Stimulated activated CD8-positive, alpha-beta memory T cell treated with anti-CD3 and anti-CD28 coated beads, Interleukin-7, amount 100 ng/mL, for 24 hours (primary cell): Measurements from ENCODE around the gene LAMP5.

Experiments
- DNase-seq: peaks from one replicate; pipeline ENCODE4 v3.0.0-alpha.2; 2020; ENCODE audit warnings: low read depth

LAMP5 gene

DNA sequence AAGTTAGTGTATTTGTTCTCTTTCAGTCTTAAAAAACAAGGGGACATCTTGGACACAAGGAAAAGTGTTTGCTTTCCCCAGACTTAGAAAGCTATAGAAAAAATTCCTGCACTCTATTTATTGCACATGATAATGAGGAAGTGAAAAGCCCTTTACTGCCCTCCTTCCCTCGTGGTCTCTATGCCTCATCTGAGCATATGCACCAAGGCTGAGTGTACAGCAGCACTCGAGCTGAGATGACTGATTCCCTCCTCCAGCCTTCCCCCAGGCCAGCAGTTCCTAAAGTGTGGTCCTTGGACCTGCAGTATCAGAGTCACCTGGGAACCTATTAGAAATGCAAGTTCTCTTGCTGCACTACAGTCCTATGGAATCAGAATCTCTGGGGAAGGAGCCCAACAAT is 14.3 kb upstream of the LAMP5 start:
- no peak for DNase-seq

DNA sequence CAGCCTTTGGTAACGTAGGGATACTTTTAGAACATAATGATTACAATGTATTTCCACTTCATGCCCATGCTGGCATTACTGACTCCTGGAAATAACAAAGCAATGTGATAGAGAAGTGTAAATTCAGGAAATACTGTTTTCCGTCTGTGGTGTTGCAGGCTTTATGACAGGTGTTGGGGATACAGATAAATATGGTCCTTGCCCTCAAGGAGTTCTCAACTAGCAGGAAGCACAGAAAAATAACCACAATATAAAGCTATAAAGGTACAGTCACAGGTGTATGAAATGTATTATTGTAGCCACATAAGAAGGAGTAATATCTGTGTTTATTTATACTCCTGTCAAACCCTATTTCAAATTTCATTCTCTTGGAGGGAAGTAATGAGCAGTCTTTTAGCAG is 12.9 kb upstream of the LAMP5 start:
- no peak for DNase-seq

DNA sequence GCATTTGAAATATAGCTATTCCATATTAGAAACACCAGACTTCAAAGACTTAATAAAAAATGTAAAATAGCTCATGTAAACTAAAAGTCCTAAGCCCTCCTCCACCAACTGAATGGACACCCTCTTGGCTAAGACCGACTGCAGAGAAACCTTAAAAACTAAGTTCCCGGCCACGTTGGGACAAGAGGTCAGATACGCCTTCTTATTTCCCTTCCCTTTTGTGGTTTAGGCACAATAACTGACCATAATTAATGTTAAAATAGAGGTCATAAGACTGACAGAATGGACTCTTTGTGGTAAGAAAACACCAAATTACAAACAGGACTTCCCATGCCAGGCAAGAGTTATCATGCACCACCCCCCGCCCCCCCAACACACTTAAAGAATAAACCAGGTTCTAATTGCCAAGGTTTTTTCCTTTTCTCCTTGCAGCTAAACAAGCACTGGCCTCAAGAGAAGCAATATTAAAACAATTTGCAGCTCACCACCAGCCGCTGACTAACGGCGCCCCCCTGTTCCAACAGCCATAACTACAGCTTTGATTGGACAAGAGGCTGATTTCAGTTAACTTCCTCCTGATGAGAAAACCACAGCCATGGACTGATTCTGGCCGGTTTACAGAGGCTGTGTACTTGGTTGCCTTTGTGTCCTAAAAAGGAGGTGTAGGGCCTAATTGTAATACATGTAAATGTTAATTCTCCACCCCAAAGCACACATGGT is 10.7 kb upstream of the LAMP5 start:
- no peak for DNase-seq

DNA sequence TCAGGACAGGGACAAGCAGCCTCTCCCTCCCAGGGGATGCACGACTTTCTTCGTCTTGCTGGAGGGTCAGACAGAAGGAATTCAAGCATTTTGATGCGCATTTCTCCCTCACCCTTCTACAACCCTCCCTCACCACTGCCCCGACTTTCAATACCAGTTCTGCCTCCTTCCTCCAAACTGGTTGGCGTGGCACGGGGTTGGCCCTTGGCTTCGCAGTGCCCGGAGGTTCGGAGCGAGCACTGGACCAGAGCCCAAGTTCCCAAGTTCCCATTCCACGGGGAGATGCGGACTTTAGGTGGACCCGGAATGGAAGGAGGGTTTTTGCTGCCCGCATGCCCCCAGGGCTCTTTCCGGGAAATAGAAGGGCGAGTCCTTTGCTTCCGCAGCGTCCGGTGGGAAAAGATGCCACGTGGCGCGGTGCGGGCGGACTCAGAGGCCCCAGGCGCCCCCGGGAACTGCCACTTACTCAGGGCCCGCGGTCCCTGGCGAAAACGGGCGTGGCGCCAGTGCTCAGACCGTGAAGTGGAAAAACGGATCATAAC is 8.0 kb upstream of the LAMP5 start:
- DNase-seq = no peak

DNA sequence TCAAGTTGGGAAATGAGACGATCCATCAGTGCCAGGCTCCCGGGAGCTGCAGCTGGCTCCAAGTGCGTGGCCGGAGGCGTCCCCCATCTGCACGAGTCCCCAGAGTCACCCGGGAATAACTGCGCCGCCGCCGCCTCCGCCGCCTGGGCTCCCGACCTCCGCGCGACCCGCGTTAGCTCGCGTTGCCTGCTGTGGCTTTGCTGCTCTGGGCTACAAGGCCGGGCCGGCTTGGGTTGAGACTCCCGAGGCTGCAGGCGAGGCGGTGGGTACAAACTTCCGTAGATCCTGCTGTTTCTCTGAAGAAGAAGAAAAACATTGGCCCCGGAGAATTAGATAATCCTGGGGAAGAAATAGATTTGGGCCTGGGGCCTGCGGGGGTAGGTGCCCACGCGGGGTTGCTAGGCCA is 7.4 kb upstream of the LAMP5 start:
- DNase-seq = no peak

DNA sequence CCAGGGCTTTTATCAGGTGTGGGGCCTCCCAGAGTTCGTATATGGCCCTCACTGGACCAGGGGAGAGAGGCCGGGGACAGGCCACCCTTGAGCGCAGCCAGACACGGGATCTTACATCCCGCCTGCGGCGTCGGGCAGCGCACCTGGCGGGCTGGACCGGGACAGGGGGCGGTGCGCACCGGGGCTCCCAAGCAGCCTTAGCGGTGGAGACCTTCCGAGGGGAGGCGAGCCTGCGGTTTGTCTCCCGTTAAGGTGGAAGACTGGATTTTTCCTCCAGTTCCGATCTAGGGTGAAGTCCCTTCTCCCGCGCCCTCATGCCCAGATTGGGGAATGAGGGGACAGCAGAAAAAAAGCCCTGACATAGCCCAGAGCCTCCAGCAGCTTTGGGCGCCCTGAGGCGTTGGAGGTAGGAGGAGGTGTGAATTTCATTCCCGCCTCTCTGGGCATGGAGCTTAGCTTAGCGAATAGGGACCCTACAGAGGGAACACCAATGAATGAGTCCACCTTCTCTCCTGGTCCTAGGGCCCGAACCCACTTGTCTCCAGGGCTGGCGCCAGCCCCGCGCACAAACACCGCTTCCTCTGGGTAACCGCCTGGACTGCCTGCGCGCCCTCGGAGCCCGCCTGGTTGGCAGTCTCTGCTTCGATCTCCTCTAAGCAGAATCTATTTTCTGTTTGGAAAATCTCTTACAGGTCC is 6.7 kb upstream of the LAMP5 start:
- no peak for DNase-seq

DNA sequence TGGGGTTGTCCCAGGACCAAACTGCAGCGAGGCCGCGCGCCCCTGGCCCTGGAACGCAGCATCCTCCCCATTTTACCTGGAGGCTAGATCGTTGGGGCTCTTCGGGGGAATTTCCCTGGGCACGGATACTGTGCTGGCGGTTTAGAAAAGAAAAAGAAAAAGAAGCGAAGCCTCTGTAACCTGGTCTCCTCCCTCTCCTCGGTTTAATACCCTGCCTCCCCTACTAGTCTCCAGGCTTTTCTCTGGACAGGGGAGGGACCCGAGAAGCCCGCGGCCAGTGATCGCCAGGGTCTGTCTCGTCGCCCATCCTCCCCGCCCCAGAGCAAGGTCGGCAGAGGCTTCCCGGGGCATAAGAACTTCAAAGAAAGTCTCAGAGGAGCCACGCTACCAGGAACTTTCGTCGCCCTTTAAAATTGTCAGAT is 6.1 kb upstream of the LAMP5 start:
- no peak for DNase-seq

DNA sequence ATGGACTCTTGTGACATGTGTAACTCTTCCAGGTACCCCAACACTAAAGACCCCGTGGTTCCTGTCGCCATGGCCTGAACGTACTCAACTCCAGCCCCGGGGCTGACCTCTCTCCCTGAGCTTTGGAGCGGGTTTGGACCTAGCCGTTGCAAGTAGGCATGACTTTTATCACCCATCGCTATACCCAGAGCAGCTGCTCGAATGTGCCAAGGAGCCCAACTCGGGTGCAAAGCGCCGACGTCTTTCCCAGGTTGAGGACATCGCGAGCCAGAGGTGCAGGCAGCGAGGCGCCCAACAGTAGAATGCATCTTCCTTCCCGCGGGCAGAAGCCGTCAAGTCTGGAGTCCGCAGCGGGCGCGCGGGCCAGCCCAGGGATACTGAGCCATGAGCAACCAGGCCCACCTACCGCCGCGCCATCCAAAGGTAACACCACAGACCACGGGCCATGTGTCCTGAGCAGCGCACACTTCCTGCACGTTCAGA is 5.7 kb upstream of the LAMP5 start:
- DNase-seq = no peak

DNA sequence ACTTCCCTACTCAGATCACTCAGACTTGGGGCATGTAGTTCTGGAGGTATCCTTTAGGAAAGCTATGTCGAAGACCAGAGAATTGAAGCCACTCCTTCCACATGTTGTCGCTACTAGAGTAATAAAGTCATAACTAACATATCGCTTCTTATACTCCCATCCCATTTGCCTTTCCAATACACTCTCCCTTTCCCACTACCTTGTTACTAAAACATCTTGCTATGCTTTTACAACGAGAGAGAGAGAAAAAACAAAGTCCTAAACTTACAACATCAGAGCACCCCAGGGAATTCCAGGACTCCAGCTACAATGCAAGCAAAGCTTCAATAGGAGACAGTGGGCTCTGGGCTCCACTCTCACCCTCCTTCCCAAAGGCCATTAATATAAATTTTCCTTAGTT is 5.1 kb upstream of the LAMP5 start:
- DNase-seq = no peak

DNA sequence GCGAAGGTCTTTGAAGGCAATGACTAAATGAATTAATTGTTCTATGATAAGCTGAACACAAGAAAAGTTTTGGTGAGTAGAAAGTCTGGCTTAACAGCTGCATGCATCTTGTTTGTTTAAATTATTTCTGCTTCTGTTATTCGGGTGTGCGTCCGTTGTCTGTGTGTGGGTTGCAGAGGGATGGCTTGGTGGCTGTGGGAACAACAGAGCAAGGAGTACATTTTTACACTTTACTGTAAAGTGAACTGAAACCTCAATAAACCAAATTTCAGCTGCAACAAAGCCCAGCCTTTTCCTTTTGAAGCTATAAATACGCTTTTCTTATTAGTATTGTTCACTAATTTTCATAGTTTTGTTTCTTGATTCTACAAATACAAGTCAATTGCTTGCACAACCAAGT is 3.5 kb upstream of the LAMP5 start:
- DNase-seq = no peak

DNA sequence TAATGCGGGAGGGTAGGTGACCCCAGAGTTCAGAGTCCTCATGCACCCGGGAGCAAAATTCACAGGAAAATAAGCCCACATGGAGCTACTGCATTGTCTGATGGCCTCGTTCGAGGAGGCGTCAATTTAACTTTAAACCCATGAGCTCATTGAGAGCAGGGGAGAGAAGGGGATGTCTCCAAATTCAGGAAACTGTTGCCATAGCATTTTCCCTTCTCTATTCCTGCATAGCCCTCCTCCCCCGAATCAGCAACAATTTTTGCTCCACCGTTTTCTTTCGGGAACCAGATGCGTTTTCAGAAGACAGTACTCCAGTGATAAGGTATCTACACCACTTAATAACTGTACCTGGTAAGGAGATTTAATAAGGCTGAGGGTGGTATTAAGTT is 324 bp upstream of the LAMP5 start:
- DNase-seq = no peak

DNA sequence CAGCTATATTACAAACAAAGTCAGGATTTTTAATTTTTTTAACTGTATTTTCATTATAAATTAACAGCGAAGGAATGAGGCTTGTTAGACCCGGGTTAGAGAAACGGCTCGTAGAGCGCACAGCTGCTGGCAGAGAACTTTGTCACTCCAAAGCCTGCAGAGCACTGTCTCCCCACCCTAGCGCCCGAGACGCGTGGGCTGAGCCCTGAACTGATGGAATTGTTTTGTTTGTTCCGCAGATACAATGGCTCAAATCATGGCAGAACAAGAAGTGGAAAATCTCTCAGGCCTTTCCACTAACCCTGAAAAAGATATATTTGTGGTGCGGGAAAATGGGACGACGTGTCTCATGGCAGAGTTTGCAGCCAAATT is 810 bp downstream of the LAMP5 start:
- no peak for DNase-seq

DNA sequence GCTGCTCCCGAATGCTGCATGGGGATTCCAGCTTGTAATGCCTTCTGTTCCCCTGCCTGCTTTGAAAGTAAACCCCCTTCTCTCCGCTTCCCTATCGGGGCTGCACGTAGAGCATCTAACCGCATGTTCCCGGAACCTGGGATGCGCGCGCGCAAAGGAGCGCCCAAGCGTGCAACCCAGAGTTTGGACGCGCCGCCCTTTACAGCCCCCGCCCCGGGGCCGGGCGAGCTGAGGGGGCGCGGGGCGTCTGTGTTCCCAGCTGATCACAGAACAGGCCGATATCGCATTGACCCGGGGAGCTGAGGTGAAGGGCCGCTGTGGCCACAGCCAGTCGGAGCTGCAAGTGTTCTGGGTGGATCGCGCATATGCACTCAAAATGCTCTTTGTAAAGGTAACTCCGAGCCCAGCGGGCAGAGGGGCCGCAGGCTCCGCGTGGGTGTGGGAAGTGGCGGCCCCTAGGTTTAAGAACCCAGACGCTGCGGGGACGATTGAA is 1.4 kb downstream of the LAMP5 start:
- DNase-seq = no peak

DNA sequence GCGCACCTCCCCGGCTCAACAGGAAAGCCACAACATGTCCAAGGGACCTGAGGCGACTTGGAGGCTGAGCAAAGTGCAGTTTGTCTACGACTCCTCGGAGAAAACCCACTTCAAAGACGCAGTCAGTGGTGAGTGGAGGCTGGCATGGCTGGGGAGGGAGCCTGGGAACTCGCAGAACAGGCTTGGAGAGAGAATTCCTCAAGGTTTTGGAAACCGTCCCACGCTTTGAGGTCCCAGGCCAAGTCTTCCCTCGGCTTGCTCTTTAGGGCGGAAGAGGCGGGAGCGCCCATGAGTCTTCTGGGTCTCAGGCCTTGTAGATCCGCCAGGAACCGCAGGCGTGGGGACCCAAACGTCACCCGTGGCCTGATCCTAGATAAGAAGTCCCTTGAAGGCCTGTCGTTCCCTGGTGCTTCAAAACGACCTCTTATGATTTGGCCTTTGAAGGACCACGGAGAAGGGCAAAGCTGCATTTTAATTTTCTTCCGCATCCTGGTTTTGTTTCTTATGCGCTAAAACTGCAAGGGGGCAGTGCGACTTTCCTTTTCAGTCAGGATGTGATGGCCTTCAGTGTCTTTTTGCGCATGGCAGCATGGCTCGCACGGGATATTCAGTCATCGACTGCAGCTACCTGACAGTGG is 2.0 kb downstream of the LAMP5 start:
- DNase-seq = no peak

DNA sequence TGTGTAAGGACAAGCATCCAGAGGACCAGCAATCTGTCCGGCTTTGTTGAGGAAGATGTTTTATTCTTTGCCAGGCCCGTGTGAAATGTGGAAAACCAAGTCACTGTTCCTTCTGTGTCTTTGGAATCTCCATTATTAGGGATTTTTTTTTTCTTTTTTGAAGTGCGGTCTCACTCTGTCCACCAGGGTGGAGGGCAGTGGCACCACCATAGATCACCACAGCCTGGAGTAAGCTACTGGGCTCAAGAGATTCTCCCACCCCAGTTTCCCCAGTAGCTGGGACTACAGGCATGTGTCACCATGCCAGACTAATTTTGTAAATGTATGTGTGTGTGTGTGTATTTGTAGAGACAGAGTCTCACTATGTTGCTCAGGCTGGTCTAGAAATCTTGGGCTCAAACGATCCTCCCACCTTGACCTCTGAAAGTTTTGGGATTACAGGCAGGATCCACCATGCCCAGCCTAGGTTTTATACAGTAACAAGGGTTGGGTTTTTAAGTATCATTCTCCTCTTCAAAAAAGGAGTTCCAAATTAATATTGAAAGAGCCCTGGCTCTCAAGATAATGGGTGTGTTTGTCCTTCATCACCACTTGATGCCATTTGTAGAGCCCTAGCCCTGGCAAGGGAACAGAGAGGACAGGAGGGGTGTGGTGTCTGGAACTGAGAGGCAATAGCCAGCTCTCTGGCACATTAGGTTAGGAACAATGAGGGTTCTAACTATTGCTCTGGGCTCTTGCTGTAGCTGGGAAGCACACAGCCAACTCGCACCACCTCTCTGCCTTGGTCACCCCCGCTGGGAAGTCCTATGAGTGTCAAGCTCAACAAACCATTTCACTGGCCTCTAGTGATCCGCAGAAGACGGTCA is 3.1 kb downstream of the LAMP5 start:
- no peak for DNase-seq

DNA sequence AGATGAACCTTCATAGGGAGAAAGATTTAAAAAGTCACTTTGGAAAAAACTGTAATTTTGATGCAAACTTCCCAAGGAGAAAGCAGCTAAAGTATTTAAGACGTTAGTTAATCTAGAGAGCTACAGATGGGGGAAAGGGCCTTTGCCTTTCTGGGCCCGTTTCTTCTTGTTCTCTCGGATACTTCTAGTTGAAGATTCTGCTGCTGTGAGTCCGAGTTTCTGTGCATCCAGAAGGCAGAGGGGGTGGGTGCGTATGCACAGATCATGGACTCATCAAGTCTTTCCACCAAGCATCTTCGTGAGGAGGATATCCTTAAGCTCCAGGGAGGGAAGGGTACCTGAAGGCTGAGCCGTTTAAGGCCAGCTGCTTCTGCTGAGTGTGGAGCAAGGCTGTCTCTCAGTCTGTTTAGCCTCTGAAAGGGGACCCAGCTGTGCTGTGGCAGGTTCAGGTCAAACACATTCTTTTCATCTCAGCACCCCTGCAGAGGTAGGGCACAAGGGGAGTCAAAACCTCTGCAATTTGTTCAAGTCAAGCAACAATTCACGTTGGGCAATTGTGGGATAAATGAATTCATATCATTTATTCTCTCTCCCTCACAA is 4.3 kb downstream of the LAMP5 start:
- DNase-seq = no peak

DNA sequence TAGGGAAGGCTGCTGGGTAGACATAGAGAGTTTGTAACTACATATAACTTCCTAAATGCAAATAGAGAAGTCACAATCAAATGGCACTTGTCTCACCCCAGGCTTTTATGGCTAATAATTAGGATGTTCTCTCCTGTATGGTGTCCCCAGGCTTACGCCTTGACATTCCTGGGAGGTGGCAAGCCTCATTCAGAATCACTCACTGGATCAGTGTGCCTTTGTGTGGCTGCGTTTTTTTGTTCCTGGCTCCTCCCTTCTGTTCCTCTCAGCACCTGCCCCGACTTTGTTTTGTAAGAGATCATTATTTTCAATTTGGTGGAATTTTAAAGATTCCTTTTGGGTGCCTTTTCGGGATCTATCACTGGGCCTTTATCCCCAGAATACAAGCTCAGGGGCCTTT is 5.7 kb downstream of the LAMP5 start:
- no peak for DNase-seq

DNA sequence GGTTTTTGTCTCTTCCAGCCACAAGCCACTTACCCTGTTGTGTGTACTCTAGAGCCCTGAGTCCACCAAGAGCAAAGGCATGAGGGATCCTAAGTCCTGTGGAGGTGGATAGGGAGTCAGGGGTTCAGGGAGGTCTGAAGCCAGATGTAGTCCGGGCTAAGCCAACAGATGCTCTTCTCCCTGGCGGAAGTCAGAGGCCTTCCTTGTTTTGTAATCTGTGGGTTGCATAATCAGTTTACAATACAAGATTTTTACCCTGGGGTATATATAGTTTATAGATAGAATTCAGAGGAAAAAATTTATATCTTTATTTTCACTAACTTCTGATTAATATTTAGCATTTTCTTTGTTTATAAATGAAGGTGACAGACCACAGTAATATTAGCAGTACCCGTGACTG is 9.2 kb downstream of the LAMP5 start:
- DNase-seq = no peak

DNA sequence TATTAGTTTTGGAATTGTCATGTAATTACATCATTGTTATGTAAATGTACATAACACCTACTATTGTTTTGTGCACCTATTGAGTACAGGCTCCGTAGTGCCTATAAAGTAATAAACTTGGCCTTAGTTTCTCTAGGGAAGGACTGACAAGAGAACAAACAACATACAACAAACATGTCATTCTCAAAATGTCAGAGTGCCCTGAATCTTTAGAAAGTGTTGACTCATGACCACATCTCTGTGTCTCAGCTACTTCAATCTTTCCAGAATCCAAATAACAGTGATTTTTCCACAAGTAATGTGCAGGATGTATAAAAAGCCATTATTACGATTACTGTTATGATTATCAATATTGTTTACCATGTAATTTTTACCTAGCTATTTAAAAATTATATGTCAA is 17.2 kb downstream of the LAMP5 start:
- DNase-seq = no peak

DNA sequence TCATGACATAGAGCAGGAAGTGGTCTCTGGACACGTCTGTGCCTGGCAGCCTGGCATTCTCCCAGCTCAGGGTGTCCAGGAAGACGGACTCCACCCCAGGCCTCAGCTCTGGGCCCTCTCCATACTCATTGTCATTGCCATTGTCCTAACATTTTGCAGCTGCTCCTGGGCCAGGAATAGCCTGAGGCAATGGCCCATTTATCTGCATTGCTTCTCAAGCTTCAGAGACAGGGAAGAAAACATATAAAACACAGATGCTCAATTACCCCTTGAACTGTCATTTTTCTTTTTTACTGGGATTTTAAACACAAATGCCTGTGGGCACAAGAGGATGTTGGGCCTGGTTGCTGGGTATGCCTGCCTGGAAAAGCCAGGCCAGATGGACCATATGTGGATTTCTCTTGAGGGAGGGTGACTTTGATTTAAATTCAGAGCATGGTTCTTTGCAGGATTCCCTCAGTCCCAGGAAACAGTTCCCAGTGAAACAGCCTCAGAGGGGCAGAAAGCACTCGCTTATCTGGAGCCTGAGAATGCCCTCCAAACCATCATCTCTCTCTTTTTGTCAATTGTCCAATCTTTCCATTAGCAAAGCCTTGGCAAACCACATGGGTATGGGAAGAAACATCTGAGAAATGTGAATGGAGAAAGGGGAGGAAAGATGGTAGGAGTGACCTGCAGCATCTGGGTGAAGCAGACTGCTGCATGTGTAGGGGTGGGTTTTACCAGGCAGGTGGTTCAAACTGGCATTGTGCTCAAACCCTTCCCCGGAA is 17.9 kb downstream of the LAMP5 start:
- DNase-seq = no peak

DNA sequence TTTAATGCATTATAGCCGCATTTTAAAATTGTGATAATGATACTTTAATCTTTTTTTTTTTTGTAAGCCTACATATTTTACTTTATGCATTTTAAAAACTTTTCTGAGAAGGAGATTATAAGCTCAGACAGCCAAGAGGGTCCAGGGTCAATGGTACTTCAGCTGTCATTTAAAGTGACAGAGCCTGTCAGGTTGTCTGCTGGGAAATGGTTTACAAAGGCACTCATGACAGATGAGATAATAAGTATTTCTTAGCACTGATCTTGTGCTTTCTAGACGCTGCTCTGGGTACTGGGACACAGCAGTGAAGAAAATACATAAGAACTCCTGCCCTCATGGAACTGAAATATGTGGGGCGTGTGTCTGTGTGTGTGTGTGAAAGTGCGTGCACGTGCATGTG is 19.6 kb downstream of the LAMP5 start:
- DNase-seq = no peak
